IMR-90 (cell line): ENCODE data around the gene COPS7B. TPM values are rescaled to one million over a fixed set of nuclear protein-coding genes. Genes with fewer than 3 reads are reported as not detected.

Experiments
- ATAC-seq: fragments of 200-7000 bp; cut with Tn5 transposase; 2 replicates; pipeline ENCODE4 v1.9.1; 2020; ENCODE audit warnings: low read depth, mild to moderate bottlenecking, moderate library complexity
- BruUV-seq: library from RNA; stranded (reverse); fragments of 400-500 nt; replicated peaks from 2 replicates; lab custom pipeline; 2021; lab: Mats Ljungman, UMichigan
- CTCF ChIA-PET: fragments of 300-600 bp; formaldehyde crosslinking; extraction: SDS; loops from one replicate; lab custom pipeline; 2021; ENCODE audit warnings: antibody characterized with exemption; lab: Yijun Ruan, JAX
- POLR2A ChIA-PET: fragments of 300-600 bp; sonication (Branson Sonifier 250); formaldehyde crosslinking; loops from one replicate; lab custom pipeline; 2022; ENCODE audit warnings: antibody characterized with exemption; ENCODE audit not compliant: unreplicated experiment; lab: Charles Lee
- DNase-seq: peaks from one replicate; pipeline ENCODE4 v3.0.0; 2013
- H2AFZ ChIP-seq: replicated peaks from 2 replicates; pipeline ENCODE3; 2013; ENCODE audit warnings: low read length, mild to moderate bottlenecking; ENCODE audit not compliant: poor library complexity
- H2AK5ac ChIP-seq: 2 replicates; pipeline ENCODE4 v1.6.1; 2013; ENCODE audit warnings: low read depth, low read length, inconsistent platforms
- H2AK9ac ChIP-seq: replicated peaks from 2 replicates; pipeline ENCODE3; 2013; ENCODE audit warnings: mild to moderate bottlenecking, low read depth, low read length, moderate library complexity; ENCODE audit not compliant: poor library complexity
- H2BK120ac ChIP-seq: 2 replicates; pipeline ENCODE4 v1.6.1; 2013; ENCODE audit warnings: low read depth, low read length, inconsistent platforms
- H2BK15ac ChIP-seq: 3 replicates; pipeline ENCODE4 v1.6.1; 2013; ENCODE audit warnings: low read depth, low read length, inconsistent platforms
- H2BK20ac ChIP-seq: 2 replicates; pipeline ENCODE4 v1.6.1; 2013; ENCODE audit warnings: low read depth, mild to moderate bottlenecking, inconsistent platforms, low read length, moderate library complexity
- H2BK5ac ChIP-seq: 2 replicates; pipeline ENCODE4 v1.6.1; 2013; ENCODE audit warnings: mild to moderate bottlenecking, low read depth, low read length, inconsistent platforms; ENCODE audit not compliant: poor library complexity, severe bottlenecking
- H3K14ac ChIP-seq: replicated peaks from 2 replicates; pipeline ENCODE4 v1.6.1; 2013; ENCODE audit warnings: low read depth, low read length, inconsistent platforms
- H3K18ac ChIP-seq: 2 replicates; pipeline ENCODE4 v1.6.1; 2013; ENCODE audit warnings: low read depth, low read length, control low read depth
- H3K23ac ChIP-seq: 2 replicates; pipeline ENCODE4 v1.6.1; 2013; ENCODE audit warnings: low read depth, low read length, inconsistent platforms
- H3K27ac ChIP-seq: 2 replicates; pipeline ENCODE4 v1.5.1; 2013; ENCODE audit warnings: mild to moderate bottlenecking, control low read depth, low read length; ENCODE audit not compliant: insufficient read depth
- H3K27me3 ChIP-seq: 2 replicates; pipeline ENCODE4 v1.6.1; 2013; ENCODE audit warnings: low read length; ENCODE audit not compliant: control insufficient read depth, insufficient read depth
- H3K36me3 ChIP-seq: 2 replicates; pipeline ENCODE4 v1.6.1; 2013; ENCODE audit warnings: low read length, mixed read lengths; ENCODE audit not compliant: control insufficient read depth, insufficient read depth
- H3K4ac ChIP-seq: 2 replicates; pipeline ENCODE4 v1.6.1; 2013; ENCODE audit warnings: low read depth, low read length, inconsistent platforms
- H3K4me1 ChIP-seq: 2 replicates; pipeline ENCODE4 v1.6.1; 2013; ENCODE audit warnings: low read length, mixed read lengths; ENCODE audit not compliant: control insufficient read depth, insufficient read depth
- H3K4me2 ChIP-seq: 2 replicates; pipeline ENCODE4 v1.6.1; 2013; ENCODE audit warnings: low read depth, mild to moderate bottlenecking, control low read depth, low read length, moderate library complexity
- H3K4me3 ChIP-seq: 2 replicates; pipeline ENCODE4 v1.5.1; 2013; ENCODE audit warnings: low read depth, mild to moderate bottlenecking, control low read depth, low read length, moderate library complexity; ENCODE audit not compliant: insufficient read depth
- H3K56ac ChIP-seq: 2 replicates; pipeline ENCODE4 v1.6.1; 2013; ENCODE audit warnings: low read length, inconsistent platforms; ENCODE audit not compliant: insufficient read depth; ENCODE audit errors: extremely low read depth
- H3K79me1 ChIP-seq, 2 experiments: 2 replicates each; pipeline ENCODE4 v1.6.1; 2013; ENCODE audit warnings: low read length in 2 of 2, inconsistent platforms in 1 of 2, low read depth in 1 of 2
- H3K9ac ChIP-seq: 2 replicates; pipeline ENCODE4 v1.6.1; 2013; ENCODE audit warnings: low read depth, low read length, control low read depth
- H3K9me1 ChIP-seq: 2 replicates; pipeline ENCODE4 v1.6.1; 2013; ENCODE audit warnings: low read length, inconsistent platforms; ENCODE audit not compliant: insufficient read depth
- H3K9me3 ChIP-seq: 2 replicates; pipeline ENCODE4 v1.6.1; 2013; ENCODE audit warnings: low read length; ENCODE audit not compliant: control insufficient read depth, insufficient read depth
- H4K20me1 ChIP-seq: 2 replicates; pipeline ENCODE4 v1.6.1; 2013; ENCODE audit warnings: low read length, inconsistent platforms; ENCODE audit not compliant: insufficient read depth
- H4K5ac ChIP-seq: 2 replicates; pipeline ENCODE4 v1.6.1; 2013; ENCODE audit warnings: mild to moderate bottlenecking, low read depth, low read length, control low read depth
- H4K8ac ChIP-seq, 2 experiments: 2 replicates each; pipeline ENCODE4 v1.6.1; 2013; ENCODE audit warnings: low read depth in 2 of 2, low read length in 2 of 2, control low read depth in 1 of 2, inconsistent platforms in 1 of 2
- H4K91ac ChIP-seq: 2 replicates; pipeline ENCODE4 v1.6.1; 2013; ENCODE audit warnings: low read depth, low read length, inconsistent platforms; ENCODE audit not compliant: insufficient read depth
- BHLHE40 ChIP-seq: fragments of 150-350 bp; IDR thresholded peaks from 2 replicates; pipeline ENCODE4 v1.6.1; 2016; ENCODE audit warnings: mild to moderate bottlenecking, low read depth, low read length
- MAFK ChIP-seq: IDR thresholded peaks from 2 replicates; pipeline ENCODE4 v1.6.1; 2012; ENCODE audit warnings: low read depth, low read length, improper control_type of control experiment
- MAZ ChIP-seq: IDR thresholded peaks from 2 replicates; pipeline ENCODE4 v1.6.1; 2012; ENCODE audit warnings: low read depth, mild to moderate bottlenecking, low read length, improper control_type of control experiment, moderate library complexity, borderline replicate concordance
- MXI1 ChIP-seq: IDR thresholded peaks from 2 replicates; pipeline ENCODE4 v1.6.1; 2012; ENCODE audit warnings: low read depth, mild to moderate bottlenecking, low read length, moderate library complexity, borderline replicate concordance
- RFX5 ChIP-seq: IDR thresholded peaks from 2 replicates; pipeline ENCODE4 v1.8.0; 2012; ENCODE audit warnings: low read depth, mild to moderate bottlenecking, low read length, moderate library complexity
- whole genome bisulfite sequencing, 2 experiments: methylation state at CpG; one replicate each; pipeline versions ENCODE4 v1.1.5 to v1.1.7; 2013; ENCODE audit warnings: missing lambda C conversion rate in 2 of 2; ENCODE audit not compliant: insufficient read length in 1 of 2; ENCODE audit errors: extremely low coverage in 2 of 2; 5-methylcytosine and 5-hydroxymethylcytosine counted together
- dilution Hi-C: fragments of 300-500 bp; cut with HindIII; formaldehyde crosslinking; loops from one replicate; pipeline ENCODE4 v1.14.3; 2018; ENCODE audit warnings: low sequenced_read_pairs; ENCODE audit not compliant: unreplicated experiment
- in situ Hi-C: fragments of 300-500 bp; cut with MboI; formaldehyde crosslinking; loops from 3 replicates; pipeline ENCODE4 v1.14.3; 2019; ENCODE audit warnings: low sequenced_read_pairs, inconsistent platforms, mixed read lengths
- intact Hi-C: fragments of 100-400 bp; cut with micrococcal nuclease; formaldehyde crosslinking; loops from 2 replicates; pipeline ENCODE4 v1.10.0; 2022
- polyA plus RNA-seq, 3 experiments: library from polyadenylated mRNA; depleted of rRNA; stranded (reverse); fragments of >200 nt; gene quantifications; 2 replicates each; pipeline ENCODE4 v1.2.3, GENCODE V29; 2012; ENCODE audit warnings: low replicate concordance in 1 of 3
- total RNA-seq: library from RNA; depleted of rRNA; stranded (reverse); fragments of >200 nt; gene quantifications from 2 replicates; pipeline ENCODE4 v1.2.3, GENCODE V29; 2012

COPS7B gene
- total and polyA plus RNA-seq, 2 of the 4 experiments (the other 2 are of a cell fraction): 23.1 to 54.1 TPM

DNA sequence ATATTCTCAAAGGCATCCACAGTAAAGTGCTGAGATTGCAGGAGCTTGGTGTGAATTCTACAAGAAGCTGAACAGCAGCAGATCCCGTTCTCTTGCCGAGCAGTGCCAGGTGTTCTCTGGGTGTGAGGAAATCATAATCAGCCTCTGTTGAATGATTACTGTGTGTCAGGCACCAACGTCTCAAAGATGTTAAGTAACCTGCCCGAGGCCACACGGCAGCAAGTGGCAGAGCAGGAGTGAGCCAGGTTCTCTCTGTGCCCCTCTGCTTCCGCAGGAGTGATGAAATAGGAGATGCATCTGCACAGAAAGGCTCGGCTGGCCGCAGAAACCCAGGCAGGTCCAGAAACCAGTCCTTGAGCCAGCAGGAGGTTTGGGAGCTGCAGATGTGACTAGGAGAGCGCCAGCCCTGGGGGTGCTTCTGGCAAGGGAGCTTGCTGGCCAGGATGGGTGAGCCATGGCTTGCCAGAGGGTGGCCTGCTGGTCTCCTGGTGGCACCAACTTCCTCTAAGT lies 68.4 kb downstream of the COPS7B start:
- POLR2A ChIA-PET: no interaction called here
- intact Hi-C loops: loop anchor here (5.0 kb wide), 1 partner anchor 52 kb away; no protein-coding TSS in a partner anchor

More for the DNA sequence above, 68.4 kb downstream of the COPS7B start:
- BruUV-seq: no TSS peak
- H3K4me3 ChIP-seq: no peak overlapping the region
- H3K27me3 ChIP-seq: peaks cover 15% of the 10 kb centered on the region
- no peaks in the 10 kb centered on the region for H4K20me1 ChIP-seq
- no peaks in the 10 kb centered on the region for H3K9me1 ChIP-seq
- H2BK5ac ChIP-seq: no peak overlapping the region
- no peak overlapping the region for H4K91ac ChIP-seq
- no peaks in the 10 kb centered on the region for H3K79me1 ChIP-seq
- CTCF ChIA-PET: no interaction called here
- H4K5ac ChIP-seq: no peak overlapping the region
- no peaks in the 10 kb centered on the region for H3K4me1 ChIP-seq
- ATAC-seq (no peak), DNase-seq (no peak)
- H3K27ac ChIP-seq: no peak overlapping the region
- no peak overlapping the region for H3K18ac ChIP-seq
- H2AK9ac ChIP-seq: no peak overlapping the region
- H3K14ac ChIP-seq: no peak overlapping the region
- in situ Hi-C loops: no loop called here
- WGBS, 2 experiments: 59% methylated on average over 2 of the region's 9 CpGs; no CpG with 5 or more reads in 1 of the 2 experiments
- no peak overlapping the region for H2BK120ac ChIP-seq
- dilution Hi-C loops: no loop called here
- TF ChIP-seq BHLHE40 (no peak), MAFK (no peak), MXI1 (no peak), MAZ (no peak), RFX5 (no peak)
- H2BK20ac ChIP-seq: no peak overlapping the region
- H3K56ac ChIP-seq: no peak overlapping the region
- H3K36me3 ChIP-seq: no peaks in the 10 kb centered on the region
- H3K4me2 ChIP-seq: no peak overlapping the region
- H2AFZ ChIP-seq: no peak overlapping the region
- no peak overlapping the region for H4K8ac ChIP-seq
- no peak overlapping the region for H2AK5ac ChIP-seq
- no peaks in the 10 kb centered on the region for H3K9me3 ChIP-seq
- H2BK15ac ChIP-seq: no peak overlapping the region
- H3K23ac ChIP-seq: no peak overlapping the region
- H3K4ac ChIP-seq: no peak overlapping the region
- no peak overlapping the region for H3K9ac ChIP-seq
